Choroid plexus epithelial cell (primary cell): Measurements from ENCODE around the gene IGFBP1.
"Not testable (repeated sequence)": the region's sequence is repeated elsewhere in the genome, so short reads cannot be mapped to it uniquely, and the experiment has no call there.

ENCODE experiments used
- DNase-seq: peaks from one replicate; pipeline ENCODE4 v3.0.0-alpha.2; 2010; ENCODE audit warnings: low read depth
- H3K4me3 ChIP-seq: 2 replicates; pipeline ENCODE4 v1.5.1; 2011; ENCODE audit warnings: low read depth, mild to moderate bottlenecking, control low read depth, low read length, moderate library complexity
- TF ChIP-seq, protein P1 (sequence below): conservative IDR thresholded peaks from 2 replicates; pipeline ENCODE4 v1.5.1; 2011; ENCODE audit warnings: low read depth, mild to moderate bottlenecking, control low read depth, inconsistent platforms, low read length, moderate library complexity

Gene IGFBP1

DNA sequence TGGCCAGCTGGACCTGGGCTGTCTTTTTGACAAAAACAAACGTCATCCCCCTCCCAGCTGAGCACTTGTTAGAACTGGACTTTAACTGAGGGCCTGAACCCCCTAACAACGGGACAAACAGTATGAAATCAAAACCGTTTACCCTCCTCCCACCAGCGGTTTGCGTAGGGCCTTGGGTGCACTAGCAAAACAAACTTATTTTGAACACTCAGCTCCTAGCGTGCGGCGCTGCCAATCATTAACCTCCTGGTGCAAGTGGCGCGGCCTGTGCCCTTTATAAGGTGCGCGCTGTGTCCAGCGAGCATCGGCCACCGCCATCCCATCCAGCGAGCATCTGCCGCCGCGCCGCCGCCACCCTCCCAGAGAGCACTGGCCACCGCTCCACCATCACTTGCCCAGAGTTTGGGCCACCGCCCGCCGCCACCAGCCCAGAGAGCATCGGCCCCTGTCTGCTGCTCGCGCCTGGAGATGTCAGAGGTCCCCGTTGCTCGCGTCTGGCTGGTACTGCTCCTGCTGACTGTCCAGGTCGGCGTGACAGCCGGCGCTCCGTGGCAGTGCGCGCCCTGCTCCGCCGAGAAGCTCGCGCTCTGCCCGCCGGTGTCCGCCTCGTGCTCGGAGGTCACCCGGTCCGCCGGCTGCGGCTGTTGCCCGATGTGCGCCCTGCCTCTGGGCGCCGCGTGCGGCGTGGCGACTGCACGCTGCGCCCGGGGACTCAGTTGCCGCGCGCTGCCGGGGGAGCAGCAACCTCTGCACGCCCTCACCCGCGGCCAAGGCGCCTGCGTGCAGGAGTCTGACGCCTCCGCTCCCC lies at the start of gene IGFBP1:
IGFBP1 (plus strand) TSS at position 304 of the 808 bp plus-strand sequence; CDS start at position 469, 165 bp downstream.
- peak; percentile 33 for DNase-seq
- peak within 1 kb of the TSS; percentile 57 for H3K4me3 ChIP-seq
- TF ChIP-seq, protein P1, sequence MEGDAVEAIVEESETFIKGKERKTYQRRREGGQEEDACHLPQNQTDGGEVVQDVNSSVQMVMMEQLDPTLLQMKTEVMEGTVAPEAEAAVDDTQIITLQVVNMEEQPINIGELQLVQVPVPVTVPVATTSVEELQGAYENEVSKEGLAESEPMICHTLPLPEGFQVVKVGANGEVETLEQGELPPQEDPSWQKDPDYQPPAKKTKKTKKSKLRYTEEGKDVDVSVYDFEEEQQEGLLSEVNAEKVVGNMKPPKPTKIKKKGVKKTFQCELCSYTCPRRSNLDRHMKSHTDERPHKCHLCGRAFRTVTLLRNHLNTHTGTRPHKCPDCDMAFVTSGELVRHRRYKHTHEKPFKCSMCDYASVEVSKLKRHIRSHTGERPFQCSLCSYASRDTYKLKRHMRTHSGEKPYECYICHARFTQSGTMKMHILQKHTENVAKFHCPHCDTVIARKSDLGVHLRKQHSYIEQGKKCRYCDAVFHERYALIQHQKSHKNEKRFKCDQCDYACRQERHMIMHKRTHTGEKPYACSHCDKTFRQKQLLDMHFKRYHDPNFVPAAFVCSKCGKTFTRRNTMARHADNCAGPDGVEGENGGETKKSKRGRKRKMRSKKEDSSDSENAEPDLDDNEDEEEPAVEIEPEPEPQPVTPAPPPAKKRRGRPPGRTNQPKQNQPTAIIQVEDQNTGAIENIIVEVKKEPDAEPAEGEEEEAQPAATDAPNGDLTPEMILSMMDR: no peak

DNA sequence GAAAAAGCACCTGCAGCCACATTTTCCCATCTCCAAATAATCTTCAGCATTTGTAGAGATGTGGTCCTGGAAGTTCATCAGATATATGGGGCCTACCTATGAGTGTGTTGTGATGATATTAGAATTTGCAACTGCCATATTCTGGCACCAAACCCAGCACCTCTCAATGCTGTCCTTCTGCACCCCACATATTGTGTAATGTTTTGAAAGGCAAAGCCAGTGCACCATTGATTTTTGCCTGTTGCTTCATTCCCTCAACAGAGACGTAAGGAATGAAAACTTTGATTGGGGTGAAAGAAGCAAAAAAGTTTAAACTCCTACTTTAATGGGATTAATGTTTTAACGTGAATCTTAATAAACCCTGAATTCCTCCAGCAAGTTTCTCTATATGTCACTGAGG lies 49.4 kb upstream of the IGFBP1 start:
- H3K4me3 ChIP-seq: not testable (repeated sequence)

DNA sequence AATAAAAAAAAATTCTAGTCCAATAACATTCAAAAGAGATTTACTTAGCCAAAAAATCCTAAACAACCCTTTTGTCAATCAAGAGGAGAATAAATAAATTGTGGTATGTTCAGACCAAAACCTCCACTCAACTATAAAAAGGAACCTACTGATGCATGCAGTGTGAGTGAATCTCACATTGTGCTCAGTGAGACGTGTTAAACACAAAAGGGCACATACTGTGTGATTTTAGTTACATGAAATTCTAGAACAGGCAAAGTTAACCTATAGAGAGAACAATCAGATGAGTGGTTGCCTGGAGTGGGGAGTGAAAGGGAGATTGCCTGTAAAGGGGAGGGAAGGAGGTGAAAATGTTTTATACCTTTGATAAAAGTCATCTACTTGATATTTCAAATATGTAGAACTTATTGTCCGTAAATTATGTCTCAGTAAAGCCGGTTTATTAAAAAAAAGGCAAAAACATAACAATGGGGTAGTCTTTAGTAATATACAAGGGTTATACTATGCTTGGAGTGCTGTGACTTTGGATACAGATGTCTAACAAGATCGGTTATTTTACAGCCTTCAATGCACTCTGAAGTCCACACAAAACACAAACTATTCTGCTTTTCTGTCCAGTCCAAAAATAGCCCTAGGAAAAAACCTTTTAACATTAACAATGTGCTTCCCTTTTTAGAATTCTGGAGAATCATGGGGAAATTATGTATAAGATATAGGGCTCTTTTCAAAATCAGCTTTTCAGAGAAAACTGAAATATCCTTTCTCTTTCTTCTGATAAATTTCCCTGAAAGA lies 46.2 kb upstream of the IGFBP1 start:
- H3K4me3 ChIP-seq, DNase-seq: not testable (repeated sequence)

More for the DNA sequence above, 49.4 kb upstream of the IGFBP1 start:
- not testable (repeated sequence) for DNase-seq

DNA sequence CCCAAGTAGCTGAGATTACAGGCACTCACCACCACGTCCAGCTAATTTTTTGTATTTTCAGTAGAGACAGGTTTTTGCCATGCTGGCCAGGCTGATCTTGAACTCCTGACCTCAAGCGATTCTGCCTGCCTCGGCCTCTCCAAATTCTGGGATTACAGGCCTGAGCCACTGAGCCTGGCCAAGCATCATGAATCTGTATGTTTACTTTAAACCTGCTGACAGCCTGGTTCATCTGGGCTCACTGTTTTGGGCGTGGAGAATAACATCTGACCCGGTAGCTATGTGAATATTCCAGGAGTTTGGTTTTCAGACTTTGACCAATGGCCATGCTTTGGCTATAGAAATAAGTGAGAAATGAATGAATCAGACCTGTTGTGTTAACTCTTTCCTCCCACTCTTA lies 41.8 kb upstream of the IGFBP1 start:
- H3K4me3 ChIP-seq, DNase-seq: not testable (repeated sequence)

DNA sequence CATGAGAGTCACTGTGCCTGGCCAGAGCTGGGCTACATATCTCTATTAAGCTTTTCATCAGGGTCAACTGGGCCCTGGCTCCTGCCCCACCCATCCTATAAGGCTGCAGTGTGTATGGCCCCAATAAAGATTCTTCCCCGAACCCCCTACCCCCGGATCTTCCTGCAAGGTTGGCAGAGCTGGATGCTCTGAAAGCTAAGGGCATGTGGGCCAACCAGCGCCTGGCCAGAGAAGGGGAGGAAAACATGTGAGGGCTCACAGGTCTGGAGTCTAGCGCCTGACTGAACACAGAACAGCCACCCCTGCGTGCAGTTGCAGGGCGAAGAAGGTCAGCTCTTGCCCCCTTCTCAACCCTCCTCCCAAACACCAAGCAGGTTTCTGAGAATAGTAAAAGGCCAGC lies 39.6 kb upstream of the IGFBP1 start:
- DNase-seq, H3K4me3 ChIP-seq: not testable (repeated sequence)

DNA sequence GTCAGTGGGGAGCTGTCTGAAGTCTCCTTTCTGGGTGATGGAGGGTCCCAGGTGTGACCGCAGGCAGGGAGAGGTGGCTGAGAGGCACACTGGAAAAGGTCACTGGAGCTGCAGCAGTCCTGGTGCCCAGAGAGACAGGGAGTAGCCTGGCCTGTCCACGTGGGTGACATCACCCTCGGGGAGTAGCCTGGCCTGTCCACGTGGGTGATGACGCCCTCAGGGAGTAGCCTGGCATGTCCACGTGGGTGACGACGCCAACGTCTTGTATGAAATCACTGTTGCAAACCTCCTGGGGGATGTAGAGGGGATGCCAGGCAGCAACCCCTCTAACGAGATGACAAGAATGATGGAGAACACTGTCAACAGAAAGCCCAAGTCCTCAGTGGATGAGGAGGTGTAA lies 35.3 kb upstream of the IGFBP1 start:
- not testable (repeated sequence) for H3K4me3 ChIP-seq, DNase-seq

DNA sequence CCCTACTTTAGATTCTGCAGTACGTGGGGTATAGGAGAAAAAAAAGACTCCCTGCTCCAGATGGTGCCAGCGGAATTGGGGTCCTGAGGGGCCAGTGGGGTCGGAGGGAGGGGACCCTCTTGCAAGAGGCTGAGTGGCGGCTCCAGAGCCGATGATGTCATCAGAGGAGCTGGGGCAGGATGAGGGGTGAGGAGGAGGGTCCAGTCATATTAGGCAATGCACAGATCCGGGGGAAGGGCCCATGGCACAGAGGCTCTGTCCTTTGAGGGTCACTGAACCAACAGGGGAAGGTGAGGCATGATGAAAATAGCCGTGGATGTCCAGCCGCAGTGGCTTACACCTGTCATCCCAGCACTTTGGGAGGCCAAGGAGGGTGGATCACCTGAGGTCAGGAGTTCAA lies 34.8 kb upstream of the IGFBP1 start:
- H3K4me3 ChIP-seq, DNase-seq: not testable (repeated sequence)

DNA sequence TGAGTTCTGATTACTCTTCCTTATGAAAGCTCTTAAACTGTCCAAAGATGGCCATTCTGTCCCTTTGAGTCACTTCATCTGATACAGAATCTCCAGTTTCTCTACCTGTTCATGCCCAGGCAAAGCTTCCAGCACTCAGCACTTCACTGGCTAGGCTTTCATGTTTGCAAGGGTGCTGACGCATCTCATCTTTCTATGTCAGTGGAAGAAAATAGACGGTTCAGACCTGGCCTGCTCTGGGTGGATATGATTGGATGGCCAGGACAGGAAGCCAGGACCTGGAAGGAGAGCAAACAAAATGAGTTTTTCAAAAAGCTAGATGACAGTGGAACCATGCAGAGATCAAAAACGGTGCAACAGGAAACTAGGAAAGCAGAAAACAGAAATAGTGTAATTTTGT lies 32.6 kb upstream of the IGFBP1 start:
- not testable (repeated sequence) for H3K4me3 ChIP-seq, DNase-seq

DNA sequence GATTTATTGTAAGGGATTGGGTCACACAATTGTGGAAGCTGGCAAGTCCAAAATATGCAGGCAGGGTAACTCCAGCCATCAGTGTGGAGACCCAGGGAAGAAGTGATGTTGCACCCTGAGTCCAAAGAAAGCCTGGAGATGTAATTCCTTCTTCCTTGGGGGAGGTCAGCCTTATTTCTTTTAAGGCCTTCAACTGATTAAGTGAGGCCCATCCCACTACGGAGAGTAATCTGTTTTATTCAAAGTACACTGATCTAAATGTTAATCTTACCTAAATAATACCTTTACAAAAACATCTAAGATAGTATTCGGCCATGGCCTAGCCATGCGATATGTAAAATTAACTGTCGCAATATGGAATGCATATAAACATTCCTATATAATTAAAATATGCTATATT lies 31.4 kb upstream of the IGFBP1 start:
- DNase-seq, H3K4me3 ChIP-seq: not testable (repeated sequence)

DNA sequence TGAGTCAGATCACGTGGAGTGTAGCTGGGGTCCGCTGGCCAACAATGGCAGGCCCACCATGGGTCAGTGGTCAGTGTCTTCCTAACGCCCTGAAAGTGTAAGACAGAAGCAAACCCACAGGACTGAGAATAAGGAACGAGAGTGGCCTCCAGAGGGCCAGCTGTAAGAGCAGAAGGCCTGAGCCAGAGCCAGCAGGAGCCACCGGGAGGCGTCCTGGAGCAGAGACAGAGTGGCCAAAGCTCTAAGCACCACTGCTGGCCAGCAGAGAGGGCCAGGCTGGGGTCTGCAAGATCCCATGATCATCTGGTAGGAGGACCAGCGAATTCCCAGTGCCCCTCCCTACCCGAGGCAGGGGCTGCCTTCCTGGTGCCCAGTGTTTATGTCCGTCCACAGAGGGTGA lies 24.6 kb upstream of the IGFBP1 start:
- peak; percentile 16 for DNase-seq
- TF ChIP-seq, protein P1: peak; percentile 54
- H3K4me3 ChIP-seq: no peak overlapping the region

DNA sequence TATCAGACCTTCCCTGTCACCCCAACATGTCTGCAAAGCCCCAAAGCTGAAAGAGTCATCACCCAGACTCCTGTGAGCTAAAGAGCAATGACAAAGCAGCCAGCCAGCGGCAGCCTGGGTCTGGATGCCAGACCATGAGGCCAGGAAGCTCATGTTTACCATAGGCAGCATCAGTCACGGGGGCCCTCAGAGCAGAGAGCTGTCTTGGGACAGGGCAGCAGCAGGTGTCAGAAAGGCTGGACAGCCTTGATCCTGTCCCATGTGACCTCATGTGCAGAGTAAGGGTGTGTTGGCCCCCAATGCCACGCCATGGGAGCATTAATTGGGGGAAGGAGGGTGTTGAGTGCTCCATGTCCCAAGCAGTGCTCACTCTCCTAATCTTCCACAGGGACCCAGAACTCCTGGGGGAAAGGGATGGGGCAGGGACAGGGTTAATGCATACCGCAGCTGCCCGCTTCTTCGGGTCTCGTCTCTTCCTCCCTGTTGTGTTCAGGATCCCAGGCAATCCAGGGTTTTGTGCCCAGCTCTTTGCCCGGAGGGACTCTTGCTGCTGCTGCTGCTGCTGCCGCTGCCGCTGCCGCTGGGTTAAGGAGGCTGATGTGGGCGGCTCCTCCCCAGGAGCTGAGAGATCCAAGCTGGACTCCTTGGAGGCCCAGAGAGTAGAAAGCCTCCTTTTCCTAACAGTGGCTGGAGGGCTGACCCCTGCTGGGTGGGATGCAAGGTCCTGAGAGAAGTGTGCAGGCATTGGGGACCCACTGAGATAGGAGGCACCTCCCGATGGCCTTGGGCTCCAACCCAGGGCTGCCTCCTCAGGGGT lies 22.5 kb upstream of the IGFBP1 start:
- no peak overlapping the region for H3K4me3 ChIP-seq
- TF ChIP-seq, protein P1: no peak
- DNase-seq: no peak
